ENCODE data around the gene ADAMTS2.

Gene ADAMTS2

GRCh38 chr5:179264783-179265513 is 80.3 kb downstream of the ADAMTS2 start:
- DNase-seq, result no peak

DNA sequence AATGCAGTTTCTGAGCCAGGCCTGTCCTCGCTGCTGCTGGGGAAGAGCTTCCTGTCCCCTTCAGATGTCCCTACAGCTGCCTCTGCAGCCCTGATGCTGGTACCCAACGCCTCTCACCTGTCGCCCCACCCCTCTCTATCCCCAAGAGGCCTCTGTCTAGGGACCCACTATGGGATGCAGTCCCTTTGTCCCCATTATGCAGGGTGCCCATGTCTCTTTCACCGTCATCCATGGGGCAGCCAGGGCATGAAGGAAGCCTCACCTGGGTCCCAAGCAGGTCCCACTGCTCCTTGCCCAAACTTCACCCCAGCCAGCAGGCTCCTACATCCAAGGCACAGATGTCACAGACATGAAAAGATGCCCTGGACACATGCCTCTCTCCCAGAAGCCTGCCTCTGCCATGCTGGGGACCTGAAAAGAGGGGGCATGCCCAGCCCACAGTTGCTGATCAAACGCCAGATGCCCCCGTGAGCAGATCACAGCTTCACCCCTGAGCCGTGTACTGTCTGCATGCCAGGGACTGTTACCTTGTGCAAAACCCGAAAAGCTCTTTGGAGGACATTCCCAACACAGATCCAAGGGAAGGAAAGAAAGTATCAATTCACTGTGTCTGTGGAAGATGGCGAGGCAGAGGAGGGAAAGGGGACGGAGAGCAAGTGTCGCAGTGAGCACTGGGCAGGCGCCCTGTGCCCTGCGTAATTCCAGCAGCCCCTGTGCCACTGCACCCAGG is 81.0 kb downstream of the ADAMTS2 start:
- DNase-seq, result no peak

GRCh38 chr5:179263391-179264052 is 81.7 kb downstream of the ADAMTS2 start:
- DNase-seq, result no peak

GRCh38 chr5:179262126-179262920 is 82.9 kb downstream of the ADAMTS2 start:
- DNase-seq, result no peak

DNA sequence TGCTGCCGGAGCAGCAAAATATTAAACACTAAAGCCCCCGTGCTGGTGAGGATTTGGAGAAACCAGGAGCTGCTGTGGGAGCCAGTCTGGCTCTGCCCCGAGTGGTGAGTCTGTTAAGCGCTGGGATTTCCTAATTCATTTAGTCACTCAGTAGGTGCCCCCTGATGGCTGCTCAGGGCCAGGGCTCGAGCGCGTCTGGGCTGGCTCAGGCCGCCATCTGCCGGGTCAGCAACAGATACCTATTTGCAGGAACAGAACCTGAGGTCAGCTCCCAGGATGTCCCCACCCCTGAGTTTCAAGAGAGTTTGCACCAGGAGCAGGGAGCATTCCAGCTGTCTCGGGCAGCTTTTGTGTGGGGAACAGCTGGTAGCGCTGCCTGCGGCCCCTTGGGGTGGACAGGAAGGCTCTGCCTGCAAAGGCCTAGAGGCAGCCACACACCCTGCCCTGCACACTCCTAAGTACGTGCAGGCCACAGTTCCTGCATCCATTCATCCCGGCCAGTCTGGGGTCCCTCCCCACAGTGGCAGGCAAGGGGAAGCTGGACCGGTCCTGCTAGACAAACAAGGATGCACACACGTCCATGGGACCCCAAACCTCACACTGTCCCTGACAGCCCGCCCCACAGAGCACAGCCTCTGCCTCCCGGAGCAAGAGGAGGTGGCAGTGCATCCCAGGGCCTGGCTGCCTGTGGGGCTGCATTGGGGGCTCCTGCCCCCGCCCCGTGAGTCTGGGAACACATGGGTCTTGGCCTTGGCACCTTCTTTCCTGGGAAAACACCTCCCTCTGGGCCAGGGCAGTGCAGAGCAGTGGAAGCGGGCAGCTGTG is 83.7 kb downstream of the ADAMTS2 start:
- no peak for DNase-seq

- DNase-seq, result no peak
These were observed 84.8 kb downstream of the ADAMTS2 start for GRCh38 chr5:179260324-179261070.

DNA sequence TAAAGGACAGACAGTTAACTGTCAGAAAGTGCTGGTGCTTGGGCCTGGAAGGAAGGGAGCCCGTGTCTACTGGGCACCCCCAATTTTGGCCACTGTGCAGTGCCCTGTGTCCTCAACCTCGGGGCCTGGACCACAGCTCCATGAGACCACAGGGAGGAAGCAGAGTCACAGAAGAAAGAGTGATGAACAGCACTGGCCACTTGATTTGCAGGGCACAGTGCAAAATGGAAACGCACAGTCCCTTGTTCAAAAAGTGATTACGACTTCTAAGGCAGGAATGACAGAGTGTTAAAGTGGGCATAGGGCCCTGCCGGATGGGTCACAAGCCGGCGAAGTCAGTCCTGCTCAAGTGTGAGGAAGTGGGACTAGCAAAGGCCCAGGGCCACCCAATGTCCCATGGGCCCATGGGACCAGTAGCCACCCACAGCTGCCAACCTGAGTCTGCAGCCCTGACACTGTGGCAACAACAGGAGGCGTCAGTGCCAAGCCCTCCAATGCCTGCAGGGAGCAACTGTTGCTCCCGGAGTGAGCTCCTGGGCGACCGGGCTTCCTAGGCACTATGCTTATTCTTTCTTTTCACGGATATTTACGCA is 85.4 kb downstream of the ADAMTS2 start:
- no peak for DNase-seq

- no peak for DNase-seq
These were observed 86.1 kb downstream of the ADAMTS2 start for GRCh38 chr5:179258922-179259730.

GRCh38 chr5:179258001-179258921 is 87.0 kb downstream of the ADAMTS2 start:
- DNase-seq, result no peak

GRCh38 chr5:179257176-179257682 is 88.0 kb downstream of the ADAMTS2 start:
- no peak for DNase-seq

DNA sequence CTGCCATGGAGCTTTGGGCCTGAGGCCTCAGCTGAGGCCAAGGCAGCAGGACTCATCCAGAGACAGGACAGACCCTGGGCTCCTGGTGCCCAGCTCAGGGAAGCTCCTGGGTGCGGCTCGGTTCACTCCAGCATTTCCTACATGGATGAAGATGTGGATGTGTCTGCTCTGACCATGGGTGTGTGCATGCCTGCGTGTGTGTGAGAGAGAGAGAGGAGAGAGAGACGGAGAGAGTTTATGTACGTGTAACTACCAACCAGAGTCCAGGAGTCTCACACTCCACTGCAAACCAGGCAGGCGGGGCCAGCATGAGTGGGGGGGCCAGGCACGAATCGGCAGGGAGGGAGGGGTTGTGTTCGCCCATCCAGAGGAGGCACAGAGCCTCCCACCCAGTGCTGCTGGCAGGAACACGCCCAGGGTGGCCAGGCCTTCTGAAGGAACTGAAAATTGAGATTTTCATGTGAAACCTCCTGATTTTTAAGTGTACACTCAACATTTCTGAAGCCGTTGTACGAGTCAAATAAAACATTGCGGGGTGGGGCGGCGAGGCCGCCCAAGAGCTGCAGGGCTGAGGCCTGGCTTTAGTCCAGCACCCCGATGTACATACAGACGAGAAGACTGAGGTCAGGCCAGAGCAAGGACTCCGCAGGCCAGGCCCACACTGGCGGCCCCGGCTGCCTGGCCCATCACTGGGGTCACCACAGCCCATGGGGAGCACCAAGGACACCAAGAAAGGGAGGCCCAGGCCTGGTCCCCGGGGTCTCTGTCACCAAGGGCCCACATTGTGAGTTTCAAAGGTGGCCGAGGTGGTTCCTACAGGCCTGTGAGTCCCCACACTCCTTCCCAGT is 88.7 kb downstream of the ADAMTS2 start:
- no peak for DNase-seq

DNA sequence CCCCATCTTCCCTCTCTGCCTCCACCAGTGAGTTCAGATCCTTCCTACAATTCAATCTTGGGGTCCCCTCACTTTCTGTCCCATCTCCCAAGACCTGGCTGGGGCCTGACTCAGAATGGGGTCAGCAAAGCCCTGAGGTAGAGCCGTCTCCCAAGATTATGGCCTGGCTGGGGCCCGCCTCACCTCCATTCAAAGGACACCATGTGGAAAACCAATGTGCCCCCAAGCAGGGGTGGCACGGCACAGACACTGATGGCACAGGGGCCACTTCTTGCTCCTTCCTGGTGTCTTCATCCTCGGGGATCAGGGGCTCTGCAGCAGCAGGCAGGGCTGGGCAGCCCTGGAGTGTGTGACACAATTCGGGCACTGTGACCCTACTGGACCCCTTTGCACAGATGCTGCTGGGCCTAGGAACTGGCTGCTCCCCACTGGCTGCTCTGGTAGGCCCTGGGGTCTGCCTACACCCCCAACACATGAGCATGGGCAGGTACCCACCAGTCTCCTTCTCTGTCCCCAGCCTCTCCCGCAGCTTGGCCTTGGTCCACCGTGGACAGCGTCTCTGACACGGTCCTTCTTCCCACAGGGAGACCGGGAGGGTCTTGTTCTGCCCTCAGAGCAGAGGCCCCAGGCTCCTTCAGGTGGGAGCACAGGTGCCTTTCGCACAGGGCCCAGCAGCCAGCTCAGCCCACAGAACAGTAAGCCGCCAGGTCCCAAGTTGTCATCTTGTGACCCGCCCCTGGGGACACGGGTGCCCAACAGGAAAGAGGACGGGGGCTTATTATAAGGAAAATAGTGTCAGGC is 89.5 kb downstream of the ADAMTS2 start:
- no peak for DNase-seq

DNA sequence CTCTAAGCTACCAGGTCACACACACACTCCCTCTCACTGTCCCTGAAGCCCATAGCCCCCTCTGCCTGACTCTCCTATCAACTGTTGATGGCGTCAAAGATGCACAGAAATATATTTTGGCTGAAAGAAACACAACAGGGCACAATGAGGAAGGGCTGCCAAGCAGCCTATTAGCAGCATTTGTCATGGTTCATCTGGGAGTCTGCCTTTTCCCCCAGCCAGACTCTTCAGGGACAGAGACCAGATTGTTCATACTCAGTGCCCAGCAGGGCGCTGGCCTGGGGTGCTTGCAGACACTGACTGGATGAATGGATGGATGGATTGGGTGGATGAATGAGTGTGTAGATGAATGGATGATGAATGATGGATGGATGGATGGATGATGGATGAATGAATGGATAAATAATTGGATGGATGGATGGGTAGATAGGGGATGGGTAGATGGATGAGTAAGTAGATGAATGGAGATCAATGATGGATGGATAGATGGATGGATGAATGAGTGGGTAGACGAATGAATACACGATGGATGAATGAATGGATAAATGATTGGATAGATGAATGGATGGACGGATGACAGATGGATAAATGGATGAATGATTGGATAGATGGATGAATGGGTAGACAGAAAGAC is 90.5 kb downstream of the ADAMTS2 start:
- DNase-seq, result no peak

- DNase-seq, result no peak
These were observed 91.5 kb downstream of the ADAMTS2 start for GRCh38 chr5:179253730-179254129.

GRCh38 chr5:179251276-179251969 is 93.8 kb downstream of the ADAMTS2 start:
- no peak for DNase-seq
